HG02970 (cell line): ENCODE results near the gene TRA2A.
A peak's percentile ranks its signal among the peaks of the same experiment; 100 is the strongest.
"Not testable (repeated sequence)": the region's sequence is repeated elsewhere in the genome, so short reads cannot be mapped to it uniquely, and the experiment has no call there.

ENCODE experiments used
- ATAC-seq: cut with Tn5 transposase; IDR thresholded peaks from one replicate; pipeline ENCODE4 v1.9.1; 2021; ENCODE audit warnings: mild to moderate bottlenecking, moderate library complexity, moderate number of reproducible peaks; ENCODE audit not compliant: unreplicated experiment, low FRiP score

Gene TRA2A

GRCh38 chr7:23531794-23532489 lies at the start of gene TRA2A:
Gene TRA2A (minus strand): TSS chr7:23531981. CDS start chr7:23531824, 157 bp downstream.
- peak; percentile 93 for ATAC-seq

- no peak for ATAC-seq
Observed at GRCh38 chr7:23570592-23571200, 38.9 kb upstream of the TRA2A start.

DNA sequence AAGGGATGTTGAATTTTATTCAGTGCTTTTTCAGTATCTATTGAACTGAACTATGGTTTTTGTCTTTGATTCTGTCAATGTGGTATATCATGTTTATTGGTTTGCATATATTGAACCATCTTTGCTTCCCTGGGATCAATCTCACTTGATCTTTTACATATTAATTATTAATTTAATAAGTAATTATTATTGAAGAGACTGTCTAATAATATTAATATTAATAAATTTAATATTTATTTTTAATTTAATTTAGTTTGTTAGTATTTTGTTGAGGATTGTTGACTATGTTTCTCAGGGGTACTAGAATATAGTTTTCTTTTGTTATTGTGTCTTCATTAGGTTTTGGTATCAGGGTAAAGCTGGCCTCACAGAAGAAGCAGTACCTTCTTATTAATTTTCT lies 26.5 kb upstream of the TRA2A start:
- no peak for ATAC-seq

DNA sequence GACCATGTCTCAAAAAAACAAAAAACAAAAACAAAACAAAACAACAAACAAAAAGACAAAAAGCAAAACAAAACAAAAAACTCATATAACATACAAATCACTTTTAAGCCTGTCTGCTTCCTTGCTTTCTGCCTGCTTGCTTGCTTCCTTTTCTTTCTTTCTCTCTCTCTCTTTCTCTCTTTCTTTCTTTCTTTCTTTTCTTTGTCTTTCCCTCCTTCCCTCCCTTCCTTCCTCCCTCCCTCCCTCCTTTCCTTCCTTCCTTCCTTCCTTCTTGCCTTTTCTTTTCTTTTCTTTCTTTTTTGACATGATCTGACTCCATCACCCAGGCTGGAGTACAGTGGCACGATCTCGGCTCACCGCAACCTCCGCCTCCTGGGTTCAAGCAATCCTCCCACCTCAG lies 15.9 kb upstream of the TRA2A start:
- ATAC-seq = no peak

DNA sequence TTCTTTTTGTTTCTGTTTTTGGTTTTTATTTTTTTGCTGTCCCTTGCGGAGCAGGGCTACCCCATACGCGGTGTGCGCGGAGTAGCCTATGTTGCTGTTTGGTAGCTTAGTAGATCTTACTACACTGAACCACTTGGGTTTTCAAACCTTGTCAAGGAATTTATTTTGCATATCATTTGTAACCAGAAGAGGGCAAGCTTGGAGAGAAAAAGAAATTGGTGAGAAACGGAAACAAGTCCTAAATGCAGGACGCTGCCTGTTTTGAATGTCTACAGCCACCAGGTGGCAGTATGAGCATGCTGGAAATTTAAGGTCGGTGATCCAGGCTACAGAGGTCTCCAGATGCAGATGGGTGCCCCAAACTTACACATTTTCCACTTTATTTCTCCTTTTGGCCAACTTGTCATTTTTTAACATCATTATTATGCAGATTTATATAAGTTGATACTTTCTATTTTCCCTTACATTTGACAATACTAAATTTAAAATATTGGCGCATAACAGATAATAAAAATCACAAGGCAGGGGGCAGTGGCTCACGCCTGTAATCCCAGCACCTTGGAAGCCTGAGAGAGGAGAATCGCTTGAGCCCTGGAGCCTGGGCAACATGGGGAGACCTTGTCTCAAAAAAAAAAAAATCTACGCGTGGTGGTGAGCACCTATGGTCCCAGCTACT lies 15.3 kb upstream of the TRA2A start:
- peak; percentile 78 for ATAC-seq

DNA sequence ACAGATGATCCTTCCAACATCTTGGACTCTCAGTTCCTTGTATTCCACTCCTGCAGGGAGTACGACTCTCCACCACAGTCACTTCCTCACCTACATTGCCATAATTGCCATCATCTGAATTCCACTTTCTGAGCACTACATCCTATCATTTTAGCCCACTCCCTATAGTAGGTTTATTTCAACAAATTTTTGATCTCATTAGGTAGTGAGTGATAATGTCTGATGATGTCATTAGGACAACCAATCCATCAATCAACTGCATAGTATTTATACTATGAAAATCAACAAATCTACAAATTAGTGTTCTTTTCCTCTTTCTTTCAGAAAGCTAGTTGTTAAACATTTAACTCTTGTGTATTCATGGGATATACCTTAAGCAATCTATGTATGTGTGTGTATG lies 13.7 kb upstream of the TRA2A start:
- no peak for ATAC-seq

GRCh38 chr7:23544913-23545354 lies 13.2 kb upstream of the TRA2A start:
- ATAC-seq = no peak

DNA sequence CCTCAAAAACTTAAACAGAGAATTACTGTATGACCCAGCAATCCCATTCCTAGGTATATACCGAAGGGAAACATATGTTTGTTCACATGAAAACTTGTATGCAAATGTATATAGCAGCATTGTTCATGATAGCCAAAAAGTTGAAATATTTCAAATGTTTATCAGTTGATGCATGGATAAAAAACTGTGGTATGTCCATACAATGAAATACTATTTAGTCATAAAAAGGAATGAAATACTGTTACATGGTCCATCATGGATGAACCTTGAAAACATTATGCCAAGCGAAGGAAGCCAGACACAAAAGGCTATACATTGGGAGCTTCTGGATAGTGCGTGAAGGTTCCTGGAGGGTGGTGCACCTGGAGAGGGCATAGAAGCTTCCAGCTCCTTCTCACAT lies 11.0 kb upstream of the TRA2A start:
- ATAC-seq = no peak

GRCh38 chr7:23539494-23539907 lies 7.7 kb upstream of the TRA2A start:
- ATAC-seq = no peak

- ATAC-seq = no peak
Observed at GRCh38 chr7:23538301-23538700, 6.5 kb upstream of the TRA2A start.

- no peak for ATAC-seq
Observed at GRCh38 chr7:23533238-23533604, 1.4 kb upstream of the TRA2A start.

- ATAC-seq = no peak
Observed at GRCh38 chr7:23532490-23533237, 883 bp upstream of the TRA2A start.

DNA sequence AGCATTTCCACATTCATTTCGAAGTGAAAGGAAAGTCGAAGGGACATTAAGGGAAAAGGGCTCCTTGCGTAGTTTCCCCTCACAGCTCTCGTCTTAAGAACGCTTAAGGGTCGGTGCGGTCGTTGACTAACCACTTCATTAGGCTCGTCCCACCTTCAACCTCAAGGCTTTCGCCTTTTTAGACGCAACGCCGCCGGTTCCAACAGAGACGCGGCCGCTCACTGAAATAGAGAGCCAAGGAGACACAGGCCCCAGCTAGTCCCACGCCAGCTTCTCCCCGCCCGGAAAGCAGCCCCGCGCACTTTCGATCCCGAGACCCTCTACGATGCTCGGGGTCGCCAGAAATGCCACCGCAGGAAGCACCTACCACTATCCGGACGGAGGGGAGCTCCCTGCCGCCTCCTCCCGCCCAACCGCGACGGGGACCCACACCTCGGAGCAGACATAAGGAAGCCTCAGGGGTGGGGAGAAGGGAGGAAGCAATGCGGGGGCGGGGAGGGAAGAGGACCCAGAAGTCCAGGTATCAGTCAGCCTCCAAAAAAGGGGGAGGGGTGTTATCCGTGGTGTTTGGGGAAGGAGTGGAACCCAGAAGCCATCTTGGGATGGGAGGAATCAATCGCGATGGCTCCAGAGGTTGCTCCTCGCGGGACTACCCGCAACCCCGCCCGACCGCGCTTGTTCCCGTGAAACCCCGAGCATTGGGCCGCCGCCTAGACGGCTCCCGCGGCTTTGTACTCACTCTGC lies 559 bp downstream of the TRA2A start:
- peak; percentile 17 for ATAC-seq

DNA sequence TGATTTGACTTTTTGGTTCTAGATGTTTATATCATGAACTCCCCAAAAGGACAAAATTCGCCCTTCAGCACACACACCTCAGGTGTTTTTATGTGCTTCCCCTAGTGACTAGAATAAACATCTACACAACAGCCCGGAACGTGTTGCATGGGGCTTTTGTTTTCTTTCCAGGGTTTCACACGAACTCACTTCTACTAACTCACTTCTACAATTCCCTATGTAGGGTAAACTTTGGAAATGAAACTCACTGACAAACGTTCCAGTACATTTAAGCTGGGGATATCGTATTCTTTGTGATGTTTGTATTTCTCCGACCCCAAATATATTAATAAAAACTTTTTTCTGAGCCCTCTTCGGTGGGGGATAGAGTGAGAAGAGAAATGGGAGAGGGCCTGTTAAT lies 1.4 kb downstream of the TRA2A start:
- ATAC-seq = no peak

GRCh38 chr7:23529262-23529859 lies 2.4 kb downstream of the TRA2A start:
- no peak for ATAC-seq

DNA sequence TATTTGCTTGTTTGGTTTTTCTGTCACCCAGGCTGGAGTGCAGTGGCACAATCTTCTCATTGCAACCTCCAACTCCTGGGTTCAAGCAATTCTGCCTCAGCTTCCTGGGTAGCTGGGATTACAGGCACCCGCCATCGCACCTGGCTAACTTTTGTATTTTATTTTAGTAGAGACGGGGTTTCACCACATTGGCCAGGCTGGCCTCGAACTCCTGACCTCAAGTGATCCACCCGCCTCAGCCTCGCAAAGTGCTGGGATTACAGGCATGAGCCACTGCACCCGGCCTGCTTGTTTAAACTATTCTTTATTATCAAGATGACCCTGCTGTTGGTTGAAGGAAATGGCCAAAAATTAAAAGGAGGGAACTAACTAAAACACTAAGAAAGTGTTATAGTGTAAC lies 6.2 kb downstream of the TRA2A start:
- not testable (repeated sequence) for ATAC-seq

GRCh38 chr7:23524473-23524872 lies 7.3 kb downstream of the TRA2A start:
- no peak for ATAC-seq

DNA sequence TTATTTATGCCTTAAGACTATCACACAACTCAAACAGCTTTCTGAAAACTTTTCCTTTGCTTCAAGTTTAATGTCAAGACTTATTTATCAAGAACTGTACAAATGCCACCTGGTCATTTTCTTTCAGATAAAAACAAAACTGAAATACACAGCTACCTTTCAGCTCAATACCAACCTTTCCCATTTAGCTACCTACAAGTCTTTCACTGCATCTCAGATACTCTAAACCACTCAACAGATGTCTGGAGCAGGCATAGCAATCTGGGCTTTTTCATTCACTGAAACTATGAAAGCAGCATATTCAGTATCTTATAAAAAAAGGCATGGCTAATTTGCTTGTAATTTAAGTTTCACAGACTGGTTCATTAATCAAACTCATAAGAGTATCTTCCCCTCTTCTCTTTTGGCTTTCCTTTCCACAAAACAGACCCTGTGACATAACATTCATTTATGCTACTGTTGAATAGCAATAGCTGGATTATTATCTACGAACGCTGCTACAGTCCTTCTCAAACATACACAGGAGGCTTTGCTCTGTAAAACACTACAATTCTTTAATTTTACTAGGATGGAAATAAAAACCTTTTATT lies 8.2 kb downstream of the TRA2A start:
- ATAC-seq = no peak

DNA sequence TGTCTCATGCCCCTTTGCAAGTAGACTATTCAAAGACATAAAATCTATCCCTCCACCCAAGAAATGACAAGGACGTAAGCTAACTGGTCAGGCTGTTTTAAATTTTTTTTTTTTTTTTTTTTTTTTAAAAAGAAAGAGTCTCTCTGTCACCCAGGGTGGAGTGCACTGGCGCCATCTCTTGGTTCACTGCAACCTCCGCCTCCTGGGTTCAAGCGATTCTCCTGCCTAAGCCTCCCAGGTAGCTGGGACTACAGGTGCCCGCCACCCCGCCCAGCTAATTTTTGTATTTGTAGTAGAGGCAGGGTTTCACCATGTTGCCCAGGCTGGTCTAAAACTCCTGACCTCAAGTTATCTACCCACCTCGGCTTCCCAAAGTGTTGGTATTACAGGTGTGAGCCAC lies 11.2 kb downstream of the TRA2A start:
- ATAC-seq = no peak

GRCh38 chr7:23514755-23515154 lies 17.0 kb downstream of the TRA2A start:
- no peak for ATAC-seq
